ENCODE data around the gene SARNP.

GRCh38 chr12:55861396-55861795 is 43.9 kb upstream of the SARNP start:
- TF ChIP-seq CTCF (conservative IDR thresholded peaks at IDR 0.05 in 1 of 2, IDR thresholded peaks at IDR 0.05 in 1 of 2; ENCODE audit: low read depth in 1 of 2, low read length in 2 of 2) (no peak), EZH2 (IDR thresholded peaks at IDR 0.05; ENCODE audit: low read length, missing control alignments) (no peak)
